HG02852 (cell line): ENCODE measurements around the gene SLC16A8.

Source experiments
- ATAC-seq: cut with Tn5 transposase; IDR thresholded peaks from one replicate; pipeline ENCODE4 v1.9.1; 2021; ENCODE audit warnings: mild to moderate bottlenecking, moderate library complexity; ENCODE audit not compliant: unreplicated experiment

SLC16A8 gene

DNA sequence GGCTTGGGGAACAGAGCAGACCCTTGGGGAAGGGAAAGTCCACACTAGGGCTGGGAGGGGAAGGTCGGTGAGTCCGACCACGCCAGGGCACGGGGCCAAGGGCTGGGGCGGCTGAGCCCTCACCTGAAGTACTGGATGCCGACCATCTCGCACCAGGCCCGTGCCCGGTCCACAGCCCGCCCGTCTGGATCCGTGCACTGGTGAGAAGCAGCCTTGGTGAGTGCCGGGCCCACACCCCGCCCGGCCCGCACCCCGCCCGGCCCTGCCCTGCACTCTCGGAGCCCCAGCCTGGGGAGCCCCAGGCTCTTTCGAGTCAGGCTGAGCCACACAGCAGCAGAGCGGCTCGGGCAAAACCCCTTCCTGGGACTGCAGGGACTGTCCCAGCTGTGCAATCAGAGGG, 28.4 kb upstream of the SLC16A8 start:
- ATAC-seq = no peak

DNA sequence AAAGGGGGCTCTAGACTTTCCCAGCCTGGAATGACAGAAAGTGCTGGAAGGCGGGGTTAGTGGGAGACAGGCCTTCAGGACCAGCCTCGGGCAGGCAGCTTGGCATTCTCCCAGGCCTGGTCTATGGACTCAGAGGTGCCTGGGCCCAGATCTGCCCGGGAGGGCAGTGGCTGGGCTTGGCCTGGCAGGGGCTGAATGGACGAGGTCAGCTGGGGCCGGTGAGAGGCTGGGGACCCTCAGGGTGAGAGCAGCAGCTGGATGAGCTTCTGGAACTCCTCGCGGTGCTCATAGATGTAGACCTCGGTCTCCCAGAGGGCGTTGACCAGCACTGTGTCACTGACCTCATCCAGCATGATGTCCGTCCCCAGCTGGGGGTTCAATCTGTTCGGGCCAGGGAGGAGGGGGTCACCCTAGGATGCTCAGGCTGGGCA, 28.0 kb upstream of the SLC16A8 start:
- ATAC-seq = no peak

DNA sequence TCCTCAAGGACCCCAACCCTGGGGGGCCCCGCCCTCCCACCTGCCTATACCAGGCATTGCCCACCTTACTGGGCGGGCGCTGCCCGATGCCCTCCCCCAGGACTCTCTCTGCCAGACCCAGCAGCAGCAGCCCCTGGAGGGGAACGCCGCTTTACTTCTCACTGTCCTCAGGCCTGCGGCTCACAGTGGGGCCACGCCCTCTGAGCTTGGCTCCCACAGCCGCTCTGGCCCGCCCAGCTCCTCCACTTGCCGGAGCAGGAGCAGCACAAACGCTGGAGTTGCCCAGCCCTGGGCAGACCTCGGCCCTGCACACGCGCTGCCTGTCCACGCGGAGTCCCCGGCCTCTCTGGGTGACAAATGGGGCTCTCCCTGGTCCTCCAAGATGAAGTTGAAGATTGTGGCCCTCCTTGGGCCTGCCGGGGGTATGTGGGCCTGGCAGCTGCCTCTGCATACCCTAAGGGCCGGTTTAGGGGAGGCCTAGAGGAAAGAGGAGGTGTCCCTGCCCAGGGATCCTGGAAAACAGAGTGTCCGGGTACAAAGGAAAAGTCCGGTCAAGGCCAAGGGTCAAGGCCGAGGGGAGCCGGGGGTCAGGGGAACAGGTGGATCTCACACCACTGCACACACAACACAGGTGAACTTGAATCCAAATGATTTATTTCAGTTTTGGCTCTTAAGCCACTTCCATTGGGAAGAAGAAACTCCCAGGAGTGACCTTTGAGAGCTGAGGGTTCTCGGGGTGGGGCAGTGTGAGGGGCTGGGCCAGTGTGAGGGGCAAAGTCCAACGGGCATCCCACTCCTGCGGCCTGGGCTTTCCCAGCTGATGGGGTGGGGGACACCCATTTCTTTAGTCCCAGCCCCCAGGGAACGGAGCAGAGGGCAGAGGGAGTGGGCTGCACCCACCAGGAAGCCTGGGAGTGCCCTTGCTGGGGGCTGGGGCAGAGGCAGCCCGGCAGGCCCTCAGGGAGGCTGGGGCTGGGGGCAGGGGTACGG, 27.2 kb upstream of the SLC16A8 start:
- no peak for ATAC-seq

DNA sequence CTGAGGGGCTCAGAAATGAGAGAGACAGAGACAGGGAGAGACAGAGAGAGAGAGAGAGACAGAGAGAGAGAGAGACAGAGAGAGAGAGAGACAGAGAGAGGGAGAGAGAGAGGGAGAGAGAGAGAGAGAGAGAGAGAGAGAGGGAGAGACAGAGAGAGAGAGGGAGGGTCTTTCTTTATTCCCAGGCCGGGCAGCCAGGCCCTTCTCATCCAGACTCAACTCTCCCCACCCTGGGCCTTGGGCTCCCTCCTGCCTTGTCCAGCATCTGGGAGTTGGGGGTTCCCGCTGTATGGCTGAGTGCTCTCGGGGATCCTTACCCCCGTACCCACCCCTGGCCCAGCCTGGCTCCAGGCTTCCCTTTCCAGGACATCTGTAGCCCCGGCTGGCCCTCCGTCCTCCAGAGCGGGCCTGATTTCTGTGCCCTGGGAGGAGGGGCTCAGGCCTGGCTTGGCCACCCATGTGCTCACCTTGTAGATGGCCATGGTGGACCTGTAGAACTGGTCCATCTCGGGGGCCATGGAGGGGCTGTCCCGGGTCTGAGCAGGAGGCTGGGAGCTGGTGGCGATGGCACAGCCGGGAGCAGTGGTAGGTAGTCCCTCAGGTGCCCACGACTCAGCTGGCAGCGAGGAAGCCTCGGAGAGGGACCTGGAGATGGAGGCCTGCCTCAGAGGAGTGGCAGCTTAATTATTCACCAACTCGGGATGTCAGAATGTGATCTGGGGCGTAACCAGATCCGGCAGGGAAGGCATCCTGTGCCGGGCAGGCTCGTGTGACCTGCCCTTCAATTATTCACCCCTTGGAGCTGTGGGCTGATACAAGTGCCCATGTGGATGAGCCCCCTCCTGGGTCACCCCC, 26.3 kb upstream of the SLC16A8 start, which contains the start of gene BAIAP2L2:
Gene BAIAP2L2, minus strand, starts transcription at position 677 of the 855 bp plus-strand sequence. Its CDS starts 159 bp downstream, at position 518.
- no peak for ATAC-seq

DNA sequence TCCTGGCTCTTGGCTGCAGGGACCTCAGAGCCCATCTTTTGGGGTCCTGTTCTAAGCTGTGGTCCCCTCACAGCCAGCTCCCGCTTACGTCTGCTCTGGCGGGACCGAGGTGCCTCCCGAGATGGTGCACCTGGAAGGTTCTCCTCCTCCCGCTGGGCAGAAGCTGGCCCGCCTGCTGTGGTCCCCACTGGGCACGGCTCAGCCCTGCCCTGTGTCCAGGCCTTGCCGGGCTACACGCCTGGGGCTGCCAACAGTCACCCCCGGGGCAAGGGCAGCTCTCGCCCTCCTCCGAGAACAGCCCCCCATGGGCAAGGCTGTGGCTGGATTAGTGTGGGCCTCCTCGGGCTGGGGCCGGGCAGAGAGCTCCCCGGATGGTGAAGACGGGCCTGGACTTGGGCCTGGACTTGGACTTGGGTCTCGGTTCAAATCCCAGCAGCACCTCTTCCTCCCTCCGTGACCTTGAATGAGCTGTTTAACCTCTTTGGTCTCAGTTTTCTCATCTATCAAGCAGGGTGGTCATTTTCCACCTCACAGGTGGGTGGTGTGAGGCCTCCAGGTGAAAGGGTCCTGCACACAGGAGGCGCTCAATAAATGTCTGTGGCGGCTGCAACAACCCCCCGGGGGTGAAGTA, 25.5 kb upstream of the SLC16A8 start:
- no peak for ATAC-seq

DNA sequence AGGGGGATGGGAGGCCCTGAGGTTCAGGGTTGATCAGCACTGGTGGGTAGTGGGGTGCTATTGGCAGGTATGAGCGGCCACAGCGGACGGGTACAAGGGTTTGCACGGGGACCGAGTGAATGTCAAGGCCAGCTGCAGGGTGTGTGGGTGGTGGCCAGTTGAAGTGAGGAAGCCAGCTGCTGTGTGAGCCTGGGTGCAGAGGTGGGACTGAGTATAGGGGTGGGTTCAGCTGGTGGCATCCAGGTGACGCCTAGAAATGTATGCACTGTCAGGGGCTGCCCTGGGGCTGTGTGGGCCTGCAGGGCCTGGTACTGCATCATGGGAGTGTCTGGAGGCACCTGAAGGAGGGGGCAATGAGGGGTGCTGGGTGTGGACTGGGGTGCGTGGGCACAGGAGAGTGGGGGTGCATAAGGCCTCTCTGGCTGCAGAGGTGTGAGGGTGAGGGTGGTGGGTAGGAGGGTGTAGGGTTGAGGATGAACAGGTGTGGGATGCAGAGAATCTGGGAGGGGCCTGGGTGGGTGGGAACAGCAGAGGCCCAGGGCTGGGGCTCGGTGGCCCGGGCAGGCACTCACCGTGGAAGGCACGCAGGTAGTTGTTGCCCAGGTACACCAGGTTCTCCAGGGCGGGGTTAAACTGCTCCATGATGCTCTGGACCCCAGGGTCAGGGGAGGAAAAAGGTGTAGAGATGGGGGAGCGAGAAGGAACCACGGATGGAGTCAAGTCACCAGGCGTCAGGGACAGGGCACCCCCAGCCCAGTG, 24.8 kb upstream of the SLC16A8 start:
- ATAC-seq = no peak

DNA sequence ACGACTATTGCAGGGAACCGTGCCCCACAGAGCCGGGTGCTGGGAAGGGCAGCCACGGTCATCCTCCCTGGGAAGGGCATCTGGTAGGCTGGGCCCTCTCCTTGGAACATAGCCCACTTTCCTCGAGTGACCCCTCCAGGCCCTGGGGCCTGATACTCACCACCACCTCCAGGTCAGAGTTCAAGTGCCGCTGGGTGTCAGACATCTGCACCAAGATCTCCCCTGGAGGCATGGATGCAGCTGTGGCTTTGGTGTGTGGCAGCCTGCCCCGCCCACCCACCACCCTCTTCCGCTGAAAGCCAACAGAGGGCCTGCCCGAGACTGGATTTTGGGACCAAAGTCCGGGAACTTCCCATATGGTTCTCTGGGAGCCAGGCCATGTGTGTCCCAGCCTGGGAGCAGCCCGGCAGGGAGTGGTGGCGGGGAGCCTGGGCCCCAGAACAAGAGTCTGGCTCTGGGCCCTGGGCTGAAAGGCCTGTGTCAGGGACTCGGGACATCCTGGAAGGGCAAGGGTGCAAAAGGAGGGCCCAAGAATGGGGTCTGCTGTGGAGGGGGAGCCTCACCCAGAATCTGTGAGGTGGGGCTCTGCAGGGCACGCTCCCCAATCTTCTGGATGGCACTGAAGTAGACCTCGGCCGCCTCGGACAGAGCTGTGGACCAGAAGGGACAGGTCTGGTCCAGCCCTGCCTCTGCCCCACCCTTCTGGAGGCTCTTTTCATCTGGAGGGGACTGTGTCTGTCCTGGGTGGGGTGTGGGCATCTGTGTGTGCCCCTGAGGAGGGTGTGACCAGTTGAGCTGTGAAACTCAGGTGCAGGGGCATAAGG, 23.9 kb upstream of the SLC16A8 start:
- ATAC-seq = no peak

DNA sequence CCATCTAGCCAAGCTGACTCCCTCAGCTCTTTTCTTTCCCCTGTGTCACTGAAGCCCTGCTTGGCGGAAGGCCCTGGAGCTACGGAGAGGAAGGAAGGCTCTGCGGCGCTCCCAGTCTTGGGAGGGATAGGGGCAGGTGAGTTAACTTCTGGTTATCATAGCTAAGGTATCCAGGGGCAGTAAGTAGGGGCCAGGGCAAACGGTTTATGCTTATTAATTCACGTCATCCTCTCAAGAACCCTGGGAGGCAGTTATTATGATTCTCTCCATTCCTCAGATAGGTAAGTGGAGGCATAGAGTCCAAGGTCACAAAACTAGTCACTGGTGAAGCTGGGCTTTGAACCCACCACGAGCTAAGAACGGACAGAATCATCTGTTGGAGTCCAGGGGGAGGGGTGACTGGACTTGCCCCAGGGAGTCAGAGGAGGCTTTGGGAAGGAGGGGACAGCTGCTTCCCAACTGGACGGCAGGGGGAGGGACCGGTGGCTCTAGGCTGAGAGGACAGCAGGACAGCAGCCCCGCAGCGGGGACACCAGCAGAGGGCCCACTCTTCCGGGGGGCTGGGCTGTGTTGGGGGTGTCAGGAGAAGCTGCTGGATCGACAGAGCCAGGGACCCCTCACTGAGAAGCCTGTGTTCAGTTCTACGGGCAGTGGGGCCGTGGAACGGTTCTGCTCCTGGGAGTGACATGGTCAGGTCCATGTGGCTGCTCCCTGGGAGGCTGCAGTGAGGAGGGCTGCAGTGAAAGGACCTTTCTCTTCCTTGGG, 23.0 kb upstream of the SLC16A8 start:
- ATAC-seq = no peak

DNA sequence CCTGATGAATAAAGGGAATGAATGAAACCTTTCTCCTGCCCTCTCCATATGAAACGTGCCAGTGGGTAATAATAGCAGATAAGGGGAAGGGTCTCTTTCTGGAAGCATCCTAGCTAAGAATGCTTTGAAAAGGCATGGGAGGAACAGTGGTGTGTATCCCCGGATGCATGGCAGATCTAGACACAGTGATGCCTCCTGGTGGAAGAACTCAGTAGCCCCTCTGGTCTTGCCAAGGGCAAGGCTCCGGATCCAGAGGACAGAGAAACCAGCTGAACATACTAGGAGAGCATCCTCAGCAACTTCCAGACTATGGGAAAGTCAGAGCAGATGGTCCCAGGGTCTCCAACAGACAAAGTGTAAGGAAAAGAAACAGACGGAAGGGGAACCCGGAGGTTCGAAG, 20.1 kb upstream of the SLC16A8 start:
- ATAC-seq = no peak

DNA sequence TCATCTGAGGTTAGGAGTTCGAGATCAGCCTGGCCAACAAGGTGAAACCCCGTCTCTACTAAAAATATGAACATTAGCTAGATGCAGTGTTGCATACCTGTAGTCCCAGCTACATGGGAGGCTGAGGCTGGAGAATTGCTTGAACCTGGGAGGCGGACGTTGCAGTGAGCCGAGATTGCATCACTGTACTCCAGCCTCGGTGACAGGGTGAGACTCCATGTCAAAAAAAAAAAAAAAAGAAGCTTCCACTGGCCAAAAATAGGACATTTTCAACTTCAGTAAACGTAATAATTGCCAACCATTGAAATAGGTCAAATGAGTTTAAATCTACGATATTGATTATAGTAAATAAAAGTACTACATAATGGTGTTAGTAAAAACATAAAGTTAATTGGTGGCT, 19.7 kb upstream of the SLC16A8 start:
- ATAC-seq = no peak

DNA sequence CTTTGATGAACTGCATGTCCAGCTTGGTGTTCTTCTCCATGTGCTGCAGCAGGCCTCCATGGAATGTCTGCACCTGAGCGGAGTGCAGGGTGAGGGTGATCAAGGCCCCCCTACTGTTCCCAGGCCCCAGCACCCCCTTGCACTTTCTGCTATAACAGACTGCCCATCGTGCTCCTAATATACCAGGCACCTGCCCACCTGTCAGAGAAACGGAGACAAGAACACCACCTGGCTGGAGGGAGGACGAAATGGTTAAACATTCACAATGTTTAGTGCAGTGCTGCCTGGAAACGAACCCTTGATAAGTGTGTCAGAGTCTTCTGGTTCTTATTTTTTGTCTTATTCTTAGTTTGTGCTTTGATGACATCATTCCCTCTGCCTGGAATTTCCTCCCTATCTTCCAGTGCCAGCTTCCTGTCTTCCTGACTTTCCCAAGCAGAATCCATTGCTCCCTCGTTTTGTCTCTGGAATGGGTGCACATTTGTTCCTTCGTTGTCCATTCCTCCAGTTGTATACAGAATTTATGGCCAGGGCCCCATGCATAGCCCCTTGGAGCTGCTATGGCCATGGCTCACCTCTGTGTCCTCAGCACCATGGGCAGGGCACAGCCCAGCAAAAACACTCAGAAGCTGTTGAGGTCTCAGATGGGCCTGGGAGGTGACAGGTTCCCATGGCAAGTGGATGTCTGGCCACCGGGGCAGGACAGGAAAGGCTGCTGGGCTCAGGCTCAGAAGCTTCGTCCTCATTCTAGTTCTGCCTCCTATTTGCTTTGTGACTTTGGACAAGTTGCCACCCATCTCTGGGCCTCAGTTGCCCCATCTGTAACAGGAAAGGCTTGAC, 14.6 kb upstream of the SLC16A8 start:
- ATAC-seq = no peak

DNA sequence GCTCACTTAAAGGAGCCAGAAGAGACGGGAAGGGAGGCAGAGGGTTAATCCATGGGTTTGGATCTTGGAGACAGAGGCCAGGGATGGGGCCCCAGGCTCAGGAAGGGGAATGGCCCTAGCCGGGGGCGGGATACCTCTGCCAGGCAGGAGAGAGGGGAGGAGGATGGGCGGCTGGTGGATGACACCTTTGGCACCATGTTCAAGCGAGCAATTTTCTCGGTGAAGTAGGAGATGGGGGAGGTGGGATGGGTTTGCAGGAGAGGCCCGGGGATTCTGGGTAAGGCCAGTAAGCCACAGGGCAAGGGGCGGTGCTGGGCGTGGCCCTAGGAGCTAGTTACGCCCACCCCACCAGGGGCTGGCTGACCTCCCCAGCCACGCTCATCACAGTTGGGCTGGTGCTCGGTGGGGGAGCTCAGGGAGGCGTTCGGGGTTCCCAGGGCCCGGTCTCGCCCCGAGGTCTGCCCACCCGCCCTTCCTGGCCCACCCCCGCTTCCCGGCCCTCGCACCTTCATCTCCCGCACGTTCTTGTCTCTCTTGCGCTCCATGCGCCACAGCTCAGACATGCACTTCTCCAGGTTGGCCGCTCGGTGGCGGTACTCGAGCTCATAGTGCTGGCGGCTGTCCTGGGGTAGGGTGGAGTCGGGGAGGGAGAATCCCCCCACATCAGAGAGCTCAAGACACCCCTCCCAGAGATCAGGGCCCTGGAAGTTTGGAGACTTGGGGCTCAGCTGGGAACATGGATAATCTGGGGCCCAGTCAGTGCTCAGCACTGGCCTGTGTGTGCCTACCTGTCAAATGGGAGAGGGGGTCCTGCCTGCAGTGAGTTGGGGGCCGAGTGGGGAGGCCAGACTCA, 13.8 kb upstream of the SLC16A8 start:
- no peak for ATAC-seq

DNA sequence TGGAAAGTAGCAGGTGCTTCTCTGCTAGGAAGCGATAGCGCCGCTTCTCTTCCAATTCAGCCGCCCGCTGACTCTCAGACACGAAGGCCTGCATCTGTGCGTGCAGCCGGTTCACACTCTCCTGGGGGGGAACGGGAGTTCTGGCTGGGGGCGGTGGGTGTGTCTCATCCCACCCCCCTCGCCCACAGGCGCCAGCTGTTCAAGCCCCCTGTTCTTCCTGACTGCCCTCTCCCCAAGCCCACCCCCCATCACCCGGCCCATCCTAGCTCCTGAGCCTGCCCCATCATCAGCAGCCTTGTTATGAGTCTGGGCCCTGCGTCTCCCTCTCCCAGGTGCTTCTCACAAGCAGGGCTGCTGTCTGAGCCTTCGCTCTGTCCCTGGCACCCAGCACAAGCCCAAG, 13.1 kb upstream of the SLC16A8 start:
- ATAC-seq = no peak

DNA sequence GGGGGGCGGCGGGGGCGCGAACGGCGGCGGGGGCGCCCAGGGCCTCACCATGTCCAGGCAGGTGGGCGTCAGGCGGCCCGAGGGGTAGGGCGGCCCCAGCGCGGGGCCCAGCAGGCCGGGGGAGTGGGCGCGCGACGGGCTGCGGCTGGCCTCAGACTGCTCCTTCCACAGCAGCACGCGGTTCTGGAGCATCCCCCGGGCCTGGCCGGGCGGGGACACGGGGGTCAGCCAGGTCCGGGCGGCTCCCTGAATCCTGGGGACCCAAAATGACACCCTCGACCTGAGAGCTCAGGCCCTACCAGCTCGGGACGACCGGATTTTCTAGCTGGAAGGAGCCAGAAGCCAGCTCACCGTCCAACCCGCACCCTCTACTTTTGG, 5.5 kb upstream of the SLC16A8 start:
- ATAC-seq = no peak

DNA sequence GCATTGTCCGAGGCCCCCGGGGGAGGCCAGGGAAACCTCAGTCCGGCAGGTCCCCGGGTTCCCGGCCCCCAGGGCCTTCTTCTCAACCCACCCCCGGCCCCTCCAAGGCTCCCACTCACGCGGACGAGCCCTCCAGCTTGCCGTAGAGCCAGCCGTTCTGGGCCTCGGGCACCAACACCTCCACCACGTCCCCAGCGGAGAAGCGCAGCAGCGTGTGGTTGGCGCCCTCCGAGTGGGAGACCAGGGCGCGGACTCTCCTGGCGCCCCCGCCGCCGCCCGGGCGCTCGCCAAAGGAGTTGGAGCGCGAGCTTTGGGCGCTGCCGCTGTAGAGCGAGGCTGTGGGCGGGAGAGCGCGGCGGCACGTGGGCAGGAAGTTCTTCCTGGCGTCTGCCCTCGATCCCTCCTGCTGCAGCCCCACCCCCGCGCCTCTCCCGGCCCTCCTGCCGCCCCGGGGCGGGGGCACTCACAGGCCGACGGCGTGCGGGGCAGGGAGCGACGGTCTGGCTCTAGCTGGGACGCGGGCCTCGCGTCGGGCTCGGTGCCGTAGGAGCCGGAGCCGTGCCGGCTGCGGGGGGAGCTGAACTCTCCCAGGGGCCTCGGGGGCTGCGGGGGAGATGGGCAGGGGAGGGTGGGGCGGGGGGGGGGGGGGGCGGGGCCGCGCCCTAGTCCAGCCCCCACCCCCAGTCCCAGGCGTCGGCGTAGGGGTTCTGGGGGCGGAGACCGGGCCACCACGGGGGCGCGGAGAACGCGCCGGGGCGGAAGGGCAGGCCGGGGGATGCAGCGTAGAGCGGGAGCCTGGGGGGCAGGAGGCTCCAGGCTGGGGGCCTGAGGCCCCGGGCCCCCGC, 4.9 kb upstream of the SLC16A8 start:
- no peak for ATAC-seq

DNA sequence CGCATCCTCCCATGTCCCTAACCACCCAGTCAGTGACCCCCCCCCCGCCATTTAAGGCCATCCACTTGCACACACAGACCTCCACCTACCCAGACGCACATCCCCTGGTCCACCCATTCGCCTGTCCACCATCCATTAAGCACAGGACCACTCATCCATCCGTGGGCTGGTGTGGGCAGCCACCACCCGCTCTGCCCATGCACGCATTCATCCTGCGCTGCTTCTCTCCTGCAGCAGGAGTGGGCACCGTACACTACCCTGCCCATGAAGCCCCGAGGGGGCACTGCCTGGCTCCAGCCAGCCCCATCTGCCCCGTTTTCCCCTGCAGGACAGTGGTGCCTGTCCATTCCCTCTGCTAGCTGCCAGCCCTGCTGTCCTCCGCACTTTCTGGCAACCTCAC, 3.9 kb upstream of the SLC16A8 start:
- ATAC-seq = no peak
